ENCODE data around the gene LRFN4.

The LRFN4 gene

GRCh38 chr11:66858186-66858938, 1.5 kb downstream of the LRFN4 start:
- no peak for DNase-seq (ENCODE audit: low read depth in 2 of 2)

- DNase-seq (ENCODE audit: low read depth in 2 of 2): no peak
Measured at GRCh38 chr11:66858939-66859685, 2.2 kb downstream of the LRFN4 start.

- no peak for DNase-seq (ENCODE audit: low read depth in 2 of 2)
Measured at GRCh38 chr11:66859686-66860448, 3.0 kb downstream of the LRFN4 start.

GRCh38 chr11:66860449-66860831, 3.6 kb downstream of the LRFN4 start:
- DNase-seq (ENCODE audit: low read depth in 2 of 2): no peak

GRCh38 chr11:66861038-66861773, 4.3 kb downstream of the LRFN4 start:
- no peak for DNase-seq (ENCODE audit: low read depth in 2 of 2)

GRCh38 chr11:66861774-66862558, 5.1 kb downstream of the LRFN4 start:
- DNase-seq (ENCODE audit: low read depth in 2 of 2): no peak

- DNase-seq (ENCODE audit: low read depth in 2 of 2): no peak
Measured at GRCh38 chr11:66862559-66863037, 5.7 kb downstream of the LRFN4 start.

- DNase-seq (ENCODE audit: low read depth in 2 of 2): no peak
Measured at GRCh38 chr11:66863428-66864125, 6.7 kb downstream of the LRFN4 start.

GRCh38 chr11:66864172-66864901, 7.5 kb downstream of the LRFN4 start:
- DNase-seq (ENCODE audit: low read depth in 2 of 2): no peak

- no peak for DNase-seq (ENCODE audit: low read depth in 2 of 2)
Measured at GRCh38 chr11:66864924-66865697, 8.2 kb downstream of the LRFN4 start.

- DNase-seq (ENCODE audit: low read depth in 2 of 2): no peak
Measured at GRCh38 chr11:66866007-66866406, 9.1 kb downstream of the LRFN4 start.

- no peak for DNase-seq (ENCODE audit: low read depth in 2 of 2)
Measured at GRCh38 chr11:66866511-66866986, 9.7 kb downstream of the LRFN4 start.

- no peak for DNase-seq (ENCODE audit: low read depth in 2 of 2)
Measured at GRCh38 chr11:66867425-66868040, 10.7 kb downstream of the LRFN4 start.

- DNase-seq (ENCODE audit: low read depth in 2 of 2): no peak
Measured at GRCh38 chr11:66868082-66868725, 11.3 kb downstream of the LRFN4 start.

GRCh38 chr11:66868726-66869566, 12.1 kb downstream of the LRFN4 start:
- peak; percentile 43 to 62 for DNase-seq (ENCODE audit: low read depth in 2 of 2)

GRCh38 chr11:66869567-66869870, 12.7 kb downstream of the LRFN4 start:
- no peak for DNase-seq (ENCODE audit: low read depth in 2 of 2)

- DNase-seq (ENCODE audit: low read depth in 2 of 2): no peak
Measured at GRCh38 chr11:66870131-66870530, 13.3 kb downstream of the LRFN4 start.

All from stimulated activated CD8-positive, alpha-beta memory T cell treated with anti-CD3 and anti-CD28 coated beads, Interleukin-2, amount 100 ng/mL, for 1 hour (primary cell).